CD4-positive, alpha-beta T cell treated with Interleukin-6 for 4 hours (primary cell): ENCODE measurements around the gene MBNL3.
A peak's percentile ranks its signal among the peaks of the same experiment; 100 is the strongest.

ENCODE experiments used
- DNase-seq: peaks from one replicate; pipeline ENCODE4 v3.0.0-alpha.2; 2020; ENCODE audit warnings: mixed read lengths

The MBNL3 gene, protein sequence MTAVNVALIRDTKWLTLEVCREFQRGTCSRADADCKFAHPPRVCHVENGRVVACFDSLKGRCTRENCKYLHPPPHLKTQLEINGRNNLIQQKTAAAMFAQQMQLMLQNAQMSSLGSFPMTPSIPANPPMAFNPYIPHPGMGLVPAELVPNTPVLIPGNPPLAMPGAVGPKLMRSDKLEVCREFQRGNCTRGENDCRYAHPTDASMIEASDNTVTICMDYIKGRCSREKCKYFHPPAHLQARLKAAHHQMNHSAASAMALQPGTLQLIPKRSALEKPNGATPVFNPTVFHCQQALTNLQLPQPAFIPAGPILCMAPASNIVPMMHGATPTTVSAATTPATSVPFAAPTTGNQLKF

DNA sequence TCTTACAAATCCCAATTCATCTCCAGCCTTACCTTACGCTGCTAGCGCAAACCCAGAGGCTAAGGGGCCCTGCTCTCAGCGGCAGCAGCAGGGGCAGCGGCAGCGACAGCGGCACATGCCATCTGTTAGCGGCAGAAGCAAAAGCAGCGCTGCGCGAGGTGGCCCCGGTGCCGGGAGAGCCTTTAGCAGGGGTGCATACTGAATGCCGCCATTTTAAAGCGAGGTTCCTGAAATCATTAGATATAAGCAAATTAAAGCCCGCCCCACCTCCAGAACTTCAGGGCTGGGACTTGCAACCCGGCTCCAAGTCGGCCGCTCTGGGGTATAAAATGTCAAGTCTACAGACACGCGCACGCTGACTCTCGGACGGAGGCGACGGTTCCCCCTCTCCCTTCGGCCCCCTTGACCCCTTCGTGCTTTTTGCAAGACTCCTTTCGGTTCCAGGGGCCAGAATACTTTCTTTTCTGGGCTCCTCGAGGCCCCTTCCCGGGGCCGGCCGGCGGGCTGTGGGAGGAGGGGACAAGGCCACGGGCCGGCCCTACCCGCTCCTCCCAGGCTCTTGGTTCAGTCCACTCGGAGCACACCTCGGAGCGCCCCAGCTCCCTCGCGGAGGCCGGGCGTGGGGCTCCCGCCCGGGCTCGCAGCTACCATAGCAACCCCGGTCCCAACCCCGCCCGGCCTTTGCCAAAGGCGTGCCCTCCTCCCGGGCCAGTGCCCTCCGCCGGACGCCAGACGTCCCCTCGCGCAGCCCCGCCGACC is at the start of gene MBNL3:
MBNL3 (minus strand) TSS at position 220 of the 759 bp plus-strand sequence. CDS start 49,427 bp downstream, outside the sequence.
- DNase-seq: peak; percentile 74

- DNase-seq: no peak
These were observed 44.6 kb upstream of the MBNL3 start for GRCh38 chrX:132533409-132533808.

GRCh38 chrX:132532913-132533312 is 44.1 kb upstream of the MBNL3 start:
- no peak for DNase-seq

GRCh38 chrX:132532097-132532496 is 43.3 kb upstream of the MBNL3 start:
- no peak for DNase-seq

- DNase-seq: no peak
These were observed 32.0 kb upstream of the MBNL3 start for GRCh38 chrX:132520792-132521191.

GRCh38 chrX:132520213-132520612 is 31.4 kb upstream of the MBNL3 start:
- DNase-seq: no peak

DNA sequence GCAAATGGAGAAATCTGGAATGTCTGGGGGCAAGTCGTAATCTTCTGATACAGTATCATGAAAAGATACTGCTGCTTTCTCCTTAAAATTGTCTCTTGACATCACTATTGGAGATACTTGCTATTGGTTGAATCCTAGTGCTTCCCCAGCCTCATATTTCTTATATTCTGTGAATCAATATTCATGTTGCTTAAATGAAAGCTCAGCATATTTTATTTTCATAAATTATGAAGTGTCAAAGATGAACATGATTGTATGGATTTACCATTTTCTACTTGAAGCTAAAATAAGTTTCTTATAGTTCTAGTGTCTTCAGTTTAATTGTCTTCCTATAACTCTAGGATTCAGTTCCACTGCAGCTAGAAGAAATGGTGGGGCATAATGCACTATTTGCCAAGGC is 29.6 kb upstream of the MBNL3 start:
- DNase-seq: no peak

GRCh38 chrX:132508834-132509233 is 20.0 kb upstream of the MBNL3 start:
- no peak for DNase-seq

DNA sequence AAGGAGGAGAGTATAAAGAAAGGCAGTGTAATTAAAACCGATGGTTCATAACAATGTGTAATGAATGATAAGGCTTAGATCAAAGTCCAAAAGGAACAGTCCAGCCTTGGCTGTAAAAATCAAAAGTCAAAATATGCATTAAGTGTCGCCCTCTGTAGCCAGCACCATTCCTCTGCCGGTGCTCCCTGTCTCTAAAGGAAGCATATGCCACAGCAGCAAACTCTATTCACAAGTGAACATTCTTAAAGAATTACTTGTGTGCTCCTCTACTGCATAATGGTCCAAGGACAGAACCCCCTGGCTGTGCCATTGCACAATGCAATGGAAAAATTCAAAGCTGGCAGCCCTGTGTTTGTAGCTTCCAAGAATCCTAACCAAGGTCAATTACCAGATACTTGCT is 16.3 kb upstream of the MBNL3 start:
- no peak for DNase-seq

- DNase-seq: no peak
These were observed 15.6 kb upstream of the MBNL3 start for GRCh38 chrX:132504417-132504816.

DNA sequence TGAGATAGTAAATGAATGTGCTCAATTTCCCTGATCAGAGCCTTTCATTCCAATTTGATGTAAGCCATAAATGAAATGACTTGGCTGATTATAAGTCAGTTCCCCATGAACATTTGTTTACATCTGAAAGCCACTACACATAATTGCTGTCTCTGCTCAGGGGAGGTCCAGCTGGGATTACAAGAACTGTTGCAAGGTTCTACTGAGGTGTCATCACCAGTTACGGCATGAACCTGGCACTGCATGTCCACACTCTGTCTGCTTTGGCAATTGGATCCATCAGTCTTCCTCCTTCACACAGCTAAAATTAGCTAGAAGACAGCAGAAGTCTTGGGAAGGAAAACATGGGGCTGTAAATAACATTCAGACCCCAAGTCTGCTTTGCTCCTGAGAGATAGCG is 12.8 kb upstream of the MBNL3 start:
- no peak for DNase-seq

GRCh38 chrX:132497432-132497831 is 8.6 kb upstream of the MBNL3 start:
- DNase-seq: no peak

- DNase-seq: no peak
These were observed 4.3 kb upstream of the MBNL3 start for GRCh38 chrX:132493095-132493494.

DNA sequence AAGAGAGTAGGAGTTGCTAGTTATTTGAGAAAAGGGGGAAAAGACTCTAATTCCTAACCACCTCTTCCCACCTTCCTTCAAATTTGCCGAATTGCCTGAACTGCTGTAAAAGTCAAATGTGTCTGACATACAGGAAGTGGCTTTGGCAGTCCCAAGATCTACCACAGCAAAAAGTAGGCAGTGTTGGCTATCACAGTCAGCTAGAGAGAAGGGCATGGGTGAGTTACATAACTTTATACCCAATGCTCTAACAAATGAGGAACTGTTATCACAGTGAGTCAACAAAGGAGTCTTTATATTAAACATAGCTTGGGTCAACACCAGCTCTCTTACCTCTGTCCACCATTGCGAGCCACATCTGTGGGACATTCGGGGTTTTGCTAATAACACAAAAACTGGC is 2.4 kb upstream of the MBNL3 start:
- peak; percentile 33 for DNase-seq

DNA sequence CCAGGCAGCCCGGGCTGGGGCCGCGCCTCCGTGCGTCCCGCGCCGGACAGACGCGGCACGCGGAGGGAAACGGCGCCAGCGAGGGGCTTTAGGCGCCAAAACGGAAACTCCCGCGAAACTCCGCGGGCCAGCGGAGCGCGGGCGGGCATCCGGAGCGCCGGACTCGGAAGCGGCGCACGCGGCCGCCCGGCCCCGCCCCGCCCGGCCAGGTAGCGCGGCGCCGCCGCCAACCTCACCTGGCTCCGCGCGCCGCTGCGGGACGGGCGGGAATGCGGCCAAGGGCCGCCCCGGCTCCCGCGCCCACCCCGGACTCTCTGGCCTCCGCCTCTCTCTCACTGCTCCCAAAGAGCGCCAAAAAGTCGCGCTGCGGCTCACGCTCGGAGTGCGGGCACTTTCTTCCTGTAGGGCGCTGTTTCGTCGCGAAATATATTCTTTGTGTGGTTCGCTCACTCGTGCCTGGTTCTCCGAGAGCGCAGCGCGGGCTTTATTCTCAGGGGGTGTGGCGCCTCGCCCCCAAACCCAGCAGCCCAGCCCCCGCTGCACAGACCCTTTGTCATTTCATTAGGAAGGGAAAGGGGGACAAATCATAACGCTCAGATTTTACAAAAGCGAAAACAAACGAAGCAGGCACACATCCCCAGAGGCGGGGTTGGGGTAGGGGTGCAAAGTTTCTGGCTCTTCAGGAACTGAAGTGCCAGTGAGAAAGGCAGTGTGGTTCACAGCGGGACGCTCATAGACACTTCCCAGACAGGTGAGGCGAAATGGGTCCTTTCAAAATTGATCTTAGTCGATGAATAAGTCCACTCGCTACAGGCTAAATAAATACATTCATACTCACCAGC is 961 bp upstream of the MBNL3 start:
- peak; percentile 62 for DNase-seq

GRCh38 chrX:132488180-132488705 is 595 bp downstream of the MBNL3 start:
- peak; percentile 49 for DNase-seq

DNA sequence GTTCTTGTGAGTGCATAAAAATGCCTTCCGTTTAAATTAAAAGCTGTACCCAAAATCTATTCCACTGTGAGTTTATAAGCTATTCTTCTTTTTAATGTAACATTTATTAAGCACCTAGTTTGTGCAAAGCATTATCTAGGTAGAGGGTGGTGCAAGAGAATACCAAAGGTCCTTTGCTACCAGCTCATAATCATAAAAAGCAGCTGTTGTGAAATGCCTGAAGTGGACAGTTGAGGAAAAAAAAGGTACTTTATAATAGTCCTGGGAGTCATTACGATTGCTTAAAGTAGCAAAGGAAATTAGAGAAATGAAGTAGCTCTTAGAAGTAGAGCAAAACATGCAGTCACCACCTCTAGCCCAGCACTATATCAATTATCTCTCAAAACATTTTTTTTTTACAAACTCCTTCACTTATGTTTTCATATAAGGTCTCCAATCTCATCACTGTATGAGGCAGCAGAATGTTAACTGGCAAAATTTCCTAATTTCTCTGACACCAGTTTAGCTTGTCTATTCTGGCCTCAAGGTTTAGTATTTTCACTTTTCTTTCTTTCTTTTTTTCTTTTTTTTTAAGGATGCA is 2.1 kb downstream of the MBNL3 start:
- no peak for DNase-seq

DNA sequence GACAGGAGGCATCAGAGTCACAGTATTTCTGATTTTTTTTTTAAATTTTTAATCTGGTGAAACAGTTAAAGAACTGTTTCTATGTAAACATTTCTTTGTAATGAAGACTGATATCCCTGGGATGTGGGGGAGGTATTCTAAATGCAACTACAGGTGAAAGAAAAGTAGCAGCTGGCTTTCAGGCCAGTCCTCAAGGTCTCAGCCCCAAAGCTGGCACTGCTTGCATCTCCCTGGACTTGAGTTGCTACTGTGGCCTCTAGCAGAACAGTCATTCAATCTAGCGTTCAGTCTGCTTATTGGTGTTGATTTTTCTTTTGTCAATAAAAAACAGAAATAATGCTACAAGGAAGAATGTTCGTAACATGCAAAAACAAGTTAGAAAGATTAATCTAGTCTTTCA is 4.9 kb downstream of the MBNL3 start:
- DNase-seq: no peak

GRCh38 chrX:132483488-132483887 is 5.3 kb downstream of the MBNL3 start:
- DNase-seq: no peak

- DNase-seq: no peak
These were observed 6.2 kb downstream of the MBNL3 start for GRCh38 chrX:132482632-132483031.

DNA sequence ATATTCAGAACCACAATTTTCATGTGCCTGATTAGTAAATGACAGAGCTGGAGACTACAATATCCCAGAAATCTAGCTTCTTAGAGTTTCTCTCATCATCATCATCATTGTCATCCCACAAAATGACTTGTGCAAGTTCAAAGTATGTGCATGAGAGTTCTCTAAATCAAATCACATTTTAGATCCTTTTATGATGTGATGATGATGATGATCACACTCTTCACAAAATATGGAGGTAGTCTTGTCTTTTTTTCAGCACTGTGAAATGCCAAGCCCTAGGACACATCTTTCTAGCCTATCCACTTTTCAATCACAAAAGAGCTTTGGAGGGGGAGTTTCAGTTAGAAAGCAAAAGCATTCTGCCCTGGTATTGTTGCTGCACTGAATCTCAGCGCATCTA is 7.4 kb downstream of the MBNL3 start:
- DNase-seq: no peak

DNA sequence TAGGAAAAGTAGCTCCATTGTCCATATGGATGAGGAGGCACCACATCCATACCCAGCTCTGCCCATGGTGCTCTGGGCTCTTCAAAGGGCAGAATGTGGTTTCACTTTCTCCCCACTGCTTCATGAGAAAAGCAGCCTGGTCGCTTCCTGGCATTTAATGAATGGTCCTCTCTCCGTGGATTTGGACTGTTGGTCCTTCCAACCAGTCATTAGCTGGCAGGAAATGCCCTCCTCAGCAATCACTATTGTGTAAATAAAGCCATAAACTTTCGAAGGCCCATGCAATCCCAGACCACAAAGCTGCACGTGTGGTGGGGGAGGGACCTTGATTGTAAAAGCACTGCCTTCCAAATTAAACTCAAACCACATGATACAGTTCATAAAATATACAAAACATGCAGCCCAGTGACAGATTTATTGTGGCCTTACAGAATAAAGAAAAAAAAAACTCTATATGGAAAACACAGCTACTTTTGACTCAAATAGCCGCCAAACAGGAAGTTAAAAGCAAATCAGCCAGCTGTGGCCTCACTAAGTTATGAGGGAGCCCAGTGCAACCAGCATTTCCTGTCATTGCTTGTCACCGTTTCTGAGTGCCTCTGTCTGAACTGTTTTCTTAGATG is 8.1 kb downstream of the MBNL3 start:
- peak; percentile 52 for DNase-seq
